Natural killer cell (primary cell): ENCODE measurements around the gene KCNH1. TPM values are rescaled to one million over a fixed set of nuclear protein-coding genes. Genes with fewer than 3 reads are reported as not detected.

Experiments
- ATAC-seq, 3 donors: fragments of 150-1000 bp in 2 of 3; fragments of 200-7000 bp in 1 of 3; cut with Tn5 transposase; 1 replicate in 1 of 3; 2 replicates in 2 of 3; pipeline ENCODE4 v1.10.0; 2021; ENCODE audit warnings: mild to moderate bottlenecking in 2 of 3, moderate library complexity in 2 of 3
- DNase-seq, 2 donors: peaks; one replicate each; pipeline versions ENCODE4 v3.0.0 to v3.0.0-alpha.2; 2013 to 2021; ENCODE audit warnings: mixed read lengths in 1 of 2
- H3K27ac ChIP-seq: one replicate; pipeline ENCODE4 v1.5.1; 2013; ENCODE audit warnings: mild to moderate bottlenecking, low read length
- H3K27me3 ChIP-seq: one replicate; pipeline ENCODE4 v1.6.1; 2013; ENCODE audit warnings: low read length; ENCODE audit not compliant: control insufficient read depth, insufficient read depth
- H3K36me3 ChIP-seq: one replicate; pipeline ENCODE4 v1.6.1; 2013; ENCODE audit warnings: low read length; ENCODE audit not compliant: control insufficient read depth, insufficient read depth
- H3K4me1 ChIP-seq: one replicate; pipeline ENCODE4 v1.6.1; 2013; ENCODE audit warnings: low read length; ENCODE audit not compliant: control insufficient read depth, insufficient read depth
- H3K4me3 ChIP-seq: one replicate; pipeline ENCODE4 v1.5.1; 2013; ENCODE audit warnings: low read length
- H3K9me3 ChIP-seq: one replicate; pipeline ENCODE4 v1.6.1; 2013; ENCODE audit warnings: low read length; ENCODE audit not compliant: control insufficient read depth, insufficient read depth
- H3K27ac Mint-ChIP-seq, 2 donors: one replicate each; pipeline ENCODE4 v1.8.0; 2022; ENCODE audit warnings: mild to moderate bottlenecking in 2 of 2, mixed read lengths in 2 of 2, moderate library complexity in 1 of 2
- H3K27me3 Mint-ChIP-seq, 2 donors: one replicate each; pipeline ENCODE4 v1.8.0; 2022; ENCODE audit warnings: low read depth in 2 of 2, mixed read lengths in 2 of 2
- H3K36me3 Mint-ChIP-seq: one replicate; pipeline ENCODE4 v1.8.0; 2022; ENCODE audit warnings: mixed read lengths
- H3K4me1 Mint-ChIP-seq, 2 donors: one replicate each; pipeline ENCODE4 v1.8.0; 2022; ENCODE audit warnings: mixed read lengths in 2 of 2
- H3K4me3 Mint-ChIP-seq: one replicate; pipeline ENCODE4 v1.8.0; 2022; ENCODE audit warnings: mild to moderate bottlenecking, moderate library complexity, mixed read lengths
- H3K9me3 Mint-ChIP-seq, 2 donors: one replicate each; pipeline ENCODE4 v1.8.0; 2022; ENCODE audit warnings: mixed read lengths in 2 of 2
- WGBS: methylation state at CpG from one replicate; pipeline ENCODE4 v1.1.7; 2013; ENCODE audit warnings: missing lambda C conversion rate; ENCODE audit not compliant: insufficient coverage; 5-methylcytosine and 5-hydroxymethylcytosine counted together
- intact Hi-C: fragments of 100-400 bp; cut with micrococcal nuclease; formaldehyde crosslinking; loops from one replicate; pipeline ENCODE4 v1.14.2; 2022
- total RNA-seq, 4 donors: library from RNA; stranded (reverse); fragments of 120-200 nt in 1 of 4; gene quantifications; one replicate each; pipeline versions ENCODE4 v1.2.3 to v1.2.4, GENCODE V29; 2013 to 2022
- TF ChIP-seq, protein P1 (sequence below): fragments of 200-600 bp; IDR thresholded peaks from one replicate; pipeline ENCODE4 v1.8.0; 2022; ENCODE audit warnings: antibody characterized with exemption

Gene KCNH1
- total RNA-seq, 3 donors from 2014 or later (not counting 1 experiment from before 2014, with no cell fraction given): not detected

DNA sequence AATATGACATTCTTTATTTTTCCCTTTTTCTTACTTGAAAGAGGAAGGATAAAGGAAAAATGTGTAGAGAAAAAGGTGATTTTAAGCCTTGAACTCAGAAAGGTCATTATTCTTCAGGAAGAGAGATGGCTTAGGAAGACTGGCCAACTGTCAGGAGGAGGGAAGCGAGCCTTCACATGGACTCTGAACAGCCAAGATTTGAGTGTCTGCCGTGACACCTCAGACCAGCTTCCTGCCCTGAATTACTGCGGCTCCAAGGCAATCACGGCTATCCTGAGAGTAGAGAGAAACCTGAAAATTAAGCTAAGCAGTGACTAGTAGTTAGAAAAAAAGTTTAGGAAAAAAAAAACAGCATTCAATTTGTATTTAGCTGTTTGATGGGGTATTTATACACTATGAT, 314.7 kb downstream of the KCNH1 start:
- Mint-ChIP-seq H3K27ac (no peak overlapping the region), H3K27me3 (peaks cover 4 to 8% of the 10 kb centered on the region in 2 donors), H3K9me3 (no peaks in the 10 kb centered on the region), H3K4me1 (no peaks in the 10 kb centered on the region), H3K4me3 (no peak overlapping the region), H3K36me3 (no peaks in the 10 kb centered on the region)
- Histone ChIP-seq H3K4me3 (no peak overlapping the region), H3K36me3 (no peaks in the 10 kb centered on the region), H3K27ac (no peak overlapping the region), H3K4me1 (no peaks in the 10 kb centered on the region), H3K27me3 (no peaks in the 10 kb centered on the region), H3K9me3 (no peaks in the 10 kb centered on the region)
- intact Hi-C loops: no loop called here
- TF ChIP-seq, protein P1, sequence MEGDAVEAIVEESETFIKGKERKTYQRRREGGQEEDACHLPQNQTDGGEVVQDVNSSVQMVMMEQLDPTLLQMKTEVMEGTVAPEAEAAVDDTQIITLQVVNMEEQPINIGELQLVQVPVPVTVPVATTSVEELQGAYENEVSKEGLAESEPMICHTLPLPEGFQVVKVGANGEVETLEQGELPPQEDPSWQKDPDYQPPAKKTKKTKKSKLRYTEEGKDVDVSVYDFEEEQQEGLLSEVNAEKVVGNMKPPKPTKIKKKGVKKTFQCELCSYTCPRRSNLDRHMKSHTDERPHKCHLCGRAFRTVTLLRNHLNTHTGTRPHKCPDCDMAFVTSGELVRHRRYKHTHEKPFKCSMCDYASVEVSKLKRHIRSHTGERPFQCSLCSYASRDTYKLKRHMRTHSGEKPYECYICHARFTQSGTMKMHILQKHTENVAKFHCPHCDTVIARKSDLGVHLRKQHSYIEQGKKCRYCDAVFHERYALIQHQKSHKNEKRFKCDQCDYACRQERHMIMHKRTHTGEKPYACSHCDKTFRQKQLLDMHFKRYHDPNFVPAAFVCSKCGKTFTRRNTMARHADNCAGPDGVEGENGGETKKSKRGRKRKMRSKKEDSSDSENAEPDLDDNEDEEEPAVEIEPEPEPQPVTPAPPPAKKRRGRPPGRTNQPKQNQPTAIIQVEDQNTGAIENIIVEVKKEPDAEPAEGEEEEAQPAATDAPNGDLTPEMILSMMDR: no peak
- DNase-seq: no peak
- 83% methylated on average over 4 of the region's 4 CpGs for WGBS
- no peak for ATAC-seq

DNA sequence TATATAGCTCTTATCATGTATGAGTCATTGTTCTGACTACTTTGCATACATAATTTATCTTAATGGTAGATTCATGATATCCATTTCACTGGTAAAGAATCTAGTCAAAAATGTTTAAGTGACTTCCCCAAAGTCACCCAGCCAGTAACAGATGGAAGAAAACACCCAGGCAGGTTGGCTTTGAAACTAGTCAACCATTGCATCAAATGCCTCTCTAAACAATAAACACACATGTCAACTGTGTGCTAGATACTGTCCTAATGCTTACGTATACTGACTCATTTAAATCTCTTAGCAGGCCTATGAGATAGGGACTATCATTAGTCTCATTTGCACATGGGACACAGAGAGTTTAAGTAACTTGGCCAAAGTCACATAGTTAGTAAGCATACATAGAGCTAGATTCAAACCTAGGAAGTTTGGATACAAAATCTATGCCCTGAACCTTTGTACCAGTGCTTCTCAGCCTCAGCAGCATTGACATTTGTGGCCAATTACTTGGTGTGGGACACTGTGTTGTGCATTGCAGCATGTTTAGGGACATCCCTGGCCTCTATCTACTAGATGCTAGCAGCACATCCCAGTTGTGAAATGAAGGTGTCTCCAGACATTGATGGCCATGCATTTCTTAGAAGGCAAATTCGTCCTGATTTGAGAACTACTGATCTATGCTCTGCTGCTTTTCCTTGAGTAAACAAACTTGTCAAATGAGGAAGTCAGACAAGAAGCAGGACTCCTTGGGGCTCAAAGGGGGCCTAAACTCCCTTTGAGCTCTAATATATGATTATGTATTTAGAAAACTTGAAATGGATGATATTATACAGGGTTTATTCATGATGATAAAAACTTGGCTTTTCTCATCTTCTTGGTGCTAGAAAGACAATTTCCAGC, 316.3 kb downstream of the KCNH1 start:
- no peak overlapping the region for H3K27ac ChIP-seq
- no peaks in the 10 kb centered on the region for H3K4me1 ChIP-seq
- DNase-seq: no peak
- H3K27me3 ChIP-seq: no peaks in the 10 kb centered on the region
- 46% methylated on average over 2 of the region's 2 CpGs for WGBS
- H3K4me3 ChIP-seq: no peak overlapping the region
- intact Hi-C loops: no loop called here
- H3K4me3 Mint-ChIP-seq: no peak overlapping the region
- H3K9me3 ChIP-seq: no peaks in the 10 kb centered on the region
- H3K27ac Mint-ChIP-seq: no peak overlapping the region
- H3K27me3 Mint-ChIP-seq: peaks cover 4 to 8% of the 10 kb centered on the region in 2 donors
- no peaks in the 10 kb centered on the region for H3K36me3 ChIP-seq
- H3K36me3 Mint-ChIP-seq: no peaks in the 10 kb centered on the region
- TF ChIP-seq, protein P1: no peak
- peaks cover 0 to 3% of the 10 kb centered on the region in 2 donors for H3K9me3 Mint-ChIP-seq
- no peak for ATAC-seq
- no peaks in the 10 kb centered on the region for H3K4me1 Mint-ChIP-seq

GRCh38 chr1:210815641-210816550, 318.1 kb downstream of the KCNH1 start:
- no peaks in the 10 kb centered on the region for H3K9me3 ChIP-seq
- H3K4me1 Mint-ChIP-seq: no peaks in the 10 kb centered on the region
- H3K4me3 Mint-ChIP-seq: no peak overlapping the region
- H3K27me3 ChIP-seq: no peaks in the 10 kb centered on the region
- ATAC-seq (no peak), DNase-seq (no peak)
- peaks cover 0 to 3% of the 10 kb centered on the region in 2 donors for H3K9me3 Mint-ChIP-seq
- H3K4me3 ChIP-seq: no peak overlapping the region
- TF ChIP-seq, protein P1: no peak
- peaks cover 4 to 8% of the 10 kb centered on the region in 2 donors for H3K27me3 Mint-ChIP-seq
- intact Hi-C loops: no loop called here
- 78% methylated on average over 13 of the region's 13 CpGs for WGBS
- no peaks in the 10 kb centered on the region for H3K4me1 ChIP-seq
- no peak overlapping the region for H3K27ac Mint-ChIP-seq
- H3K27ac ChIP-seq: no peak overlapping the region
- H3K36me3 Mint-ChIP-seq: no peaks in the 10 kb centered on the region
- H3K36me3 ChIP-seq: no peaks in the 10 kb centered on the region
